Endothelial cell of umbilical vein (primary cell): Measurements from ENCODE around the gene GBE1.

Experiments used
- CTCF ChIP-seq, 2 donors: IDR thresholded peaks; 1 replicate in 1 of 2; 2 replicates in 1 of 2; pipeline ENCODE4 v1.5.1; 2011; ENCODE audit warnings: low read length in 2 of 2, mild to moderate bottlenecking in 2 of 2, moderate library complexity in 2 of 2, control low read depth in 1 of 2, inconsistent platforms in 1 of 2, low read depth in 1 of 2; ENCODE audit not compliant: insufficient read depth in 1 of 2; ENCODE audit errors: extremely low read depth in 1 of 2
- POLR2AphosphoS5 ChIP-seq: IDR thresholded peaks from 2 replicates; pipeline ENCODE4 v1.6.1; 2012; ENCODE audit warnings: low read depth, mild to moderate bottlenecking, control low read depth, low read length, moderate library complexity; ENCODE audit not compliant: insufficient read depth

- TF ChIP-seq CTCF (IDR thresholded peaks at IDR 0.05; ENCODE audit: extremely low read depth in 1 of 2, insufficient read depth in 1 of 2, low read depth in 1 of 2, low read length in 2 of 2): no peak
- TF ChIP-seq POLR2AphosphoS5: no peak
Observed at GRCh38 chr3:81622395-81622794, 139.1 kb downstream of the GBE1 start.
